Measurements from ENCODE around the gene HMOX1. TPM values are rescaled to one million over a fixed set of nuclear protein-coding genes. Genes with fewer than 3 reads are reported as not detected.

HMOX1 gene
- total RNA-seq, 1 donor from 2014 or later, result 26.8 TPM

GRCh38 chr22:35431483-35432227, 50.8 kb downstream of the HMOX1 start:
- peak overlapping the region; percentile 18 for H3K27ac ChIP-seq
- no peak for DNase-seq (ENCODE audit: extremely low spot score in 2 of 2)
- intact Hi-C loops (cut with DNase I), result loop anchor here (2.0 kb wide), 1 partner anchor 151 kb away; no protein-coding TSS in a partner anchor
- H3K9me3 ChIP-seq, result no peaks in the 10 kb centered on the region
- peaks cover 10% of the 10 kb centered on the region for H3K4me1 ChIP-seq
- H3K27me3 ChIP-seq, result no peaks in the 10 kb centered on the region
- no peak overlapping the region for H3K4me3 ChIP-seq
- peaks cover 0 to 8% of the 10 kb centered on the region in 2 donors for H3K36me3 ChIP-seq
- TF ChIP-seq POLR2A (IDR thresholded peaks at IDR 0.05) (no peak), CTCF (IDR thresholded peaks at IDR 0.05) (no peak)

GRCh38 chr22:35432228-35432905, 51.5 kb downstream of the HMOX1 start:
- Histone ChIP-seq H3K27me3 (no peaks in the 10 kb centered on the region), H3K4me3 (no peak overlapping the region), H3K4me1 (peaks cover 10% of the 10 kb centered on the region), H3K9me3 (no peaks in the 10 kb centered on the region), H3K27ac (no peak overlapping the region), H3K36me3 (peaks cover 0 to 8% of the 10 kb centered on the region in 2 donors)
- intact Hi-C loops (cut with DNase I), result no loop called here
- TF ChIP-seq POLR2AphosphoS5 (IDR thresholded peaks at IDR 0.05; ENCODE audit: insufficient read depth in 1 of 2, low read depth in 1 of 2), result no peak
- no peak for TF ChIP-seq POLR2A (IDR thresholded peaks at IDR 0.05)
- no peak for TF ChIP-seq CTCF (IDR thresholded peaks at IDR 0.05)
- no peak for DNase-seq (ENCODE audit: extremely low spot score in 2 of 2)

- peaks cover 10% of the 10 kb centered on the region for H3K4me1 ChIP-seq
- no peaks in the 10 kb centered on the region for H3K27me3 ChIP-seq
- intact Hi-C loops (cut with DNase I), result no loop called here
- H3K36me3 ChIP-seq, result peaks cover 0 to 8% of the 10 kb centered on the region in 2 donors
- no peak for DNase-seq (ENCODE audit: extremely low spot score in 2 of 2)
- H3K4me3 ChIP-seq, result no peak overlapping the region
- TF ChIP-seq POLR2AphosphoS5 (IDR thresholded peaks at IDR 0.05; ENCODE audit: insufficient read depth in 1 of 2, low read depth in 1 of 2) (no peak), CTCF (IDR thresholded peaks at IDR 0.05) (no peak), POLR2A (IDR thresholded peaks at IDR 0.05) (no peak)
- no peak overlapping the region for H3K27ac ChIP-seq
- no peaks in the 10 kb centered on the region for H3K9me3 ChIP-seq
Observed at GRCh38 chr22:35434061-35434710, 53.3 kb downstream of the HMOX1 start.

- TF ChIP-seq CTCF (IDR thresholded peaks at IDR 0.05) (no peak), POLR2A (IDR thresholded peaks at IDR 0.05) (no peak), POLR2AphosphoS5 (IDR thresholded peaks at IDR 0.05; ENCODE audit: insufficient read depth in 1 of 2, low read depth in 1 of 2) (no peak)
- Histone ChIP-seq H3K27ac (no peak overlapping the region), H3K27me3 (no peaks in the 10 kb centered on the region), H3K4me1 (peaks cover 10% of the 10 kb centered on the region), H3K36me3 (peaks cover 0 to 8% of the 10 kb centered on the region in 2 donors), H3K4me3 (no peak overlapping the region), H3K9me3 (no peaks in the 10 kb centered on the region)
- DNase-seq (ENCODE audit: extremely low spot score in 2 of 2), result no peak
- intact Hi-C loops (cut with DNase I), result no loop called here
Observed at GRCh38 chr22:35435201-35435740, 54.4 kb downstream of the HMOX1 start.

Data from vagina (tissue), 2 donors.